ENCODE results near the gene PHKA2. TPM values are rescaled to one million over a fixed set of nuclear protein-coding genes. Genes with fewer than 3 reads are reported as not detected.

PHKA2 gene
- total and polyA plus RNA-seq, 4 donors: 28.9 to 82.3 (median 41.9) TPM

DNA sequence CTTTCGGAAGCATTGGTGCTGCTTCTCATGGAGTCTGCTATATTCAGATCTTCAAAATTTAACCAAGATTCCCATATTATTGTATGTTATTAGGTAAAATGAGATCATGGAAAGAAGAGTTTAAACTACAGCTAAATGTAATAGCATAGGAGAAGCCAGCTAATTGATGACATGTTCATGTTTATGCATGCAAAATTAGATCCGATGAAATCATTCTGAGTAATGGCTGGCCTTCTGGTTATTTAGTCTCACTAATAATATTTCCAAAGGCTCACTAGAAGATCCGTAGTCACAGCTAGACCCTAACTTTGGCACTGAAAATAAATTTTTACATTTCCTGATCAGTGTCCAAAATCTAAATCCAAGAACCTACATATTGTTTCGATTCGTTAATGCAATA, 19.8 kb upstream of the PHKA2 start:
- H3K4me3 ChIP-seq (ENCODE audit: low read depth in 1 of 3, low read length in 3 of 3): no peak overlapping the region
- H3K36me3 ChIP-seq (ENCODE audit: control insufficient read depth in 4 of 4, insufficient read depth in 3 of 4, low read depth in 1 of 4, low read length in 3 of 4): no peaks in the 10 kb centered on the region
- no peak overlapping the region for H3K9ac ChIP-seq (ENCODE audit: low read depth in 1 of 2, low read length in 2 of 2)
- H3K27ac ChIP-seq (ENCODE audit: low read depth in 1 of 2, low read length in 2 of 2): no peak overlapping the region
- no peak for DNase-seq (ENCODE audit: low spot score)
- H3K4me1 ChIP-seq (ENCODE audit: control insufficient read depth in 4 of 4, insufficient read depth in 4 of 4, low read length in 3 of 4): no peaks in the 10 kb centered on the region
- no peaks in the 10 kb centered on the region for H3K27me3 ChIP-seq (ENCODE audit: control insufficient read depth in 4 of 4, insufficient read depth in 4 of 4, low read length in 3 of 4)
- 97% methylated on average over 5 of the region's 5 CpGs for WGBS
- no peak for TF ChIP-seq RAD21 (IDR thresholded peaks at IDR 0.05)
- TF ChIP-seq NR2F2 (IDR thresholded peaks at IDR 0.05): no peak
- TF ChIP-seq FOXA2 (IDR thresholded peaks at IDR 0.05): no peak
- TF ChIP-seq, protein P1, sequence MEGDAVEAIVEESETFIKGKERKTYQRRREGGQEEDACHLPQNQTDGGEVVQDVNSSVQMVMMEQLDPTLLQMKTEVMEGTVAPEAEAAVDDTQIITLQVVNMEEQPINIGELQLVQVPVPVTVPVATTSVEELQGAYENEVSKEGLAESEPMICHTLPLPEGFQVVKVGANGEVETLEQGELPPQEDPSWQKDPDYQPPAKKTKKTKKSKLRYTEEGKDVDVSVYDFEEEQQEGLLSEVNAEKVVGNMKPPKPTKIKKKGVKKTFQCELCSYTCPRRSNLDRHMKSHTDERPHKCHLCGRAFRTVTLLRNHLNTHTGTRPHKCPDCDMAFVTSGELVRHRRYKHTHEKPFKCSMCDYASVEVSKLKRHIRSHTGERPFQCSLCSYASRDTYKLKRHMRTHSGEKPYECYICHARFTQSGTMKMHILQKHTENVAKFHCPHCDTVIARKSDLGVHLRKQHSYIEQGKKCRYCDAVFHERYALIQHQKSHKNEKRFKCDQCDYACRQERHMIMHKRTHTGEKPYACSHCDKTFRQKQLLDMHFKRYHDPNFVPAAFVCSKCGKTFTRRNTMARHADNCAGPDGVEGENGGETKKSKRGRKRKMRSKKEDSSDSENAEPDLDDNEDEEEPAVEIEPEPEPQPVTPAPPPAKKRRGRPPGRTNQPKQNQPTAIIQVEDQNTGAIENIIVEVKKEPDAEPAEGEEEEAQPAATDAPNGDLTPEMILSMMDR (IDR thresholded peaks at IDR 0.05; ENCODE audit: low read depth, low read length, missing input control): no peak
- no peak for TF ChIP-seq JUND (IDR thresholded peaks at IDR 0.05)
- TF ChIP-seq TAF1 (conservative IDR thresholded peaks at IDR 0.05): no peak
- TF ChIP-seq, protein P2, sequence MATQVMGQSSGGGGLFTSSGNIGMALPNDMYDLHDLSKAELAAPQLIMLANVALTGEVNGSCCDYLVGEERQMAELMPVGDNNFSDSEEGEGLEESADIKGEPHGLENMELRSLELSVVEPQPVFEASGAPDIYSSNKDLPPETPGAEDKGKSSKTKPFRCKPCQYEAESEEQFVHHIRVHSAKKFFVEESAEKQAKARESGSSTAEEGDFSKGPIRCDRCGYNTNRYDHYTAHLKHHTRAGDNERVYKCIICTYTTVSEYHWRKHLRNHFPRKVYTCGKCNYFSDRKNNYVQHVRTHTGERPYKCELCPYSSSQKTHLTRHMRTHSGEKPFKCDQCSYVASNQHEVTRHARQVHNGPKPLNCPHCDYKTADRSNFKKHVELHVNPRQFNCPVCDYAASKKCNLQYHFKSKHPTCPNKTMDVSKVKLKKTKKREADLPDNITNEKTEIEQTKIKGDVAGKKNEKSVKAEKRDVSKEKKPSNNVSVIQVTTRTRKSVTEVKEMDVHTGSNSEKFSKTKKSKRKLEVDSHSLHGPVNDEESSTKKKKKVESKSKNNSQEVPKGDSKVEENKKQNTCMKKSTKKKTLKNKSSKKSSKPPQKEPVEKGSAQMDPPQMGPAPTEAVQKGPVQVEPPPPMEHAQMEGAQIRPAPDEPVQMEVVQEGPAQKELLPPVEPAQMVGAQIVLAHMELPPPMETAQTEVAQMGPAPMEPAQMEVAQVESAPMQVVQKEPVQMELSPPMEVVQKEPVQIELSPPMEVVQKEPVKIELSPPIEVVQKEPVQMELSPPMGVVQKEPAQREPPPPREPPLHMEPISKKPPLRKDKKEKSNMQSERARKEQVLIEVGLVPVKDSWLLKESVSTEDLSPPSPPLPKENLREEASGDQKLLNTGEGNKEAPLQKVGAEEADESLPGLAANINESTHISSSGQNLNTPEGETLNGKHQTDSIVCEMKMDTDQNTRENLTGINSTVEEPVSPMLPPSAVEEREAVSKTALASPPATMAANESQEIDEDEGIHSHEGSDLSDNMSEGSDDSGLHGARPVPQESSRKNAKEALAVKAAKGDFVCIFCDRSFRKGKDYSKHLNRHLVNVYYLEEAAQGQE (IDR thresholded peaks at IDR 0.05): no peak
- TF ChIP-seq EGR1 (IDR thresholded peaks at IDR 0.05; ENCODE audit: low read depth in 2 of 2): no peak
- TF ChIP-seq, protein P3, sequence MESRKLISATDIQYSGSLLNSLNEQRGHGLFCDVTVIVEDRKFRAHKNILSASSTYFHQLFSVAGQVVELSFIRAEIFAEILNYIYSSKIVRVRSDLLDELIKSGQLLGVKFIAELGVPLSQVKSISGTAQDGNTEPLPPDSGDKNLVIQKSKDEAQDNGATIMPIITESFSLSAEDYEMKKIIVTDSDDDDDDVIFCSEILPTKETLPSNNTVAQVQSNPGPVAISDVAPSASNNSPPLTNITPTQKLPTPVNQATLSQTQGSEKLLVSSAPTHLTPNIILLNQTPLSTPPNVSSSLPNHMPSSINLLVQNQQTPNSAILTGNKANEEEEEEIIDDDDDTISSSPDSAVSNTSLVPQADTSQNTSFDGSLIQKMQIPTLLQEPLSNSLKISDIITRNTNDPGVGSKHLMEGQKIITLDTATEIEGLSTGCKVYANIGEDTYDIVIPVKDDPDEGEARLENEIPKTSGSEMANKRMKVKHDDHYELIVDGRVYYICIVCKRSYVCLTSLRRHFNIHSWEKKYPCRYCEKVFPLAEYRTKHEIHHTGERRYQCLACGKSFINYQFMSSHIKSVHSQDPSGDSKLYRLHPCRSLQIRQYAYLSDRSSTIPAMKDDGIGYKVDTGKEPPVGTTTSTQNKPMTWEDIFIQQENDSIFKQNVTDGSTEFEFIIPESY (IDR thresholded peaks at IDR 0.05): no peak
- no peak for TF ChIP-seq RXRA (IDR thresholded peaks at IDR 0.05)
- TF ChIP-seq GABPA (IDR thresholded peaks at IDR 0.05 in 1 of 2, conservative IDR thresholded peaks at IDR 0.05 in 1 of 2): no peak
- TF ChIP-seq HNF4A (conservative IDR thresholded peaks at IDR 0.05): no peak
- no peak for TF ChIP-seq SP1 (IDR thresholded peaks at IDR 0.05)
- TF ChIP-seq HNF4G (IDR thresholded peaks at IDR 0.05): no peak
- TF ChIP-seq FOXA1 (IDR thresholded peaks at IDR 0.05): no peak
- TF ChIP-seq, protein P4, sequence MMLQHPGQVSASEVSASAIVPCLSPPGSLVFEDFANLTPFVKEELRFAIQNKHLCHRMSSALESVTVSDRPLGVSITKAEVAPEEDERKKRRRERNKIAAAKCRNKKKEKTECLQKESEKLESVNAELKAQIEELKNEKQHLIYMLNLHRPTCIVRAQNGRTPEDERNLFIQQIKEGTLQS (IDR thresholded peaks at IDR 0.05): no peak
- TF ChIP-seq, protein P5, sequence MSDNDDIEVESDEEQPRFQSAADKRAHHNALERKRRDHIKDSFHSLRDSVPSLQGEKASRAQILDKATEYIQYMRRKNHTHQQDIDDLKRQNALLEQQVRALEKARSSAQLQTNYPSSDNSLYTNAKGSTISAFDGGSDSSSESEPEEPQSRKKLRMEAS (IDR thresholded peaks at IDR 0.05): no peak
- no peaks in the 10 kb centered on the region for H3K9me3 ChIP-seq (ENCODE audit: control insufficient read depth in 4 of 4, low read length in 3 of 4)

DNA sequence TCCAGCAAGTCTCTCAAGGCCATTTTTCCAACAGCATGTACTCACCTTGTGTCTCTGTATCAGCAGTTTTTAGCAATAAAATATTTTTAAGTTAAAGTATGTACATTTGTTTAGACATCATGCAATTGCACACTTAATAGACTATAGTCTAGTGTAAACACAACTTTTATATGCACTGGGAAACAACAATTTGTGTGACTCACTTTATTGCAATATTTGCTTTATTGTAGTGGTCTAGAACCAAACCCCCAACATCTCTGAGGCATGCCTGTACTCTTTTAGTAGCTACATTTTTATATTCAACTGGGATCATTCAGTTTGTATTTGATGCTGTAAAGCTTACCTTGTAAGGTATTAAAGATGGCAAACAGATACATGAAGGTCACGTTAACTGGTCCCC, 14.7 kb upstream of the PHKA2 start:
- no peak for DNase-seq (ENCODE audit: low spot score)
- Histone ChIP-seq H3K36me3 (ENCODE audit: control insufficient read depth in 4 of 4, insufficient read depth in 3 of 4, low read depth in 1 of 4, low read length in 3 of 4) (no peaks in the 10 kb centered on the region), H3K9me3 (ENCODE audit: control insufficient read depth in 4 of 4, low read length in 3 of 4) (no peaks in the 10 kb centered on the region), H3K4me1 (ENCODE audit: control insufficient read depth in 4 of 4, insufficient read depth in 4 of 4, low read length in 3 of 4) (no peaks in the 10 kb centered on the region), H3K9ac (ENCODE audit: low read depth in 1 of 2, low read length in 2 of 2) (no peak overlapping the region), H3K4me3 (ENCODE audit: low read depth in 1 of 3, low read length in 3 of 3) (no peak overlapping the region), H3K27ac (ENCODE audit: low read depth in 1 of 2, low read length in 2 of 2) (no peak overlapping the region), H3K27me3 (ENCODE audit: control insufficient read depth in 4 of 4, insufficient read depth in 4 of 4, low read length in 3 of 4) (no peaks in the 10 kb centered on the region)
- WGBS: 97% methylated on average over 1 of the region's 1 CpG
- TF ChIP-seq JUND (IDR thresholded peaks at IDR 0.05) (no peak), TAF1 (conservative IDR thresholded peaks at IDR 0.05) (no peak), FOXA2 (IDR thresholded peaks at IDR 0.05) (no peak), YY1 (IDR thresholded peaks at IDR 0.05) (no peak), HNF4G (IDR thresholded peaks at IDR 0.05) (no peak), GABPA (IDR thresholded peaks at IDR 0.05 in 1 of 2, conservative IDR thresholded peaks at IDR 0.05 in 1 of 2) (no peak), RAD21 (IDR thresholded peaks at IDR 0.05) (no peak), RXRA (IDR thresholded peaks at IDR 0.05) (no peak), EGR1 (IDR thresholded peaks at IDR 0.05; ENCODE audit: low read depth in 2 of 2) (no peak), FOXA1 (IDR thresholded peaks at IDR 0.05) (no peak)
- TF ChIP-seq, protein P4 (IDR thresholded peaks at IDR 0.05): no peak
- TF ChIP-seq, protein P2 (IDR thresholded peaks at IDR 0.05): no peak
- TF ChIP-seq, protein P3 (IDR thresholded peaks at IDR 0.05): no peak

Data from liver (tissue), 9 donors.